ENCODE measurements around the gene ZNF678. TPM values are rescaled to one million over a fixed set of nuclear protein-coding genes. Genes with fewer than 3 reads are reported as not detected.

The ZNF678 gene
- total RNA-seq (2014; rRNA removed; shearing (Covaris generic); ENCODE audit: low replicate concordance): 0.79 and 2.1 TPM in 2 replicates

DNA sequence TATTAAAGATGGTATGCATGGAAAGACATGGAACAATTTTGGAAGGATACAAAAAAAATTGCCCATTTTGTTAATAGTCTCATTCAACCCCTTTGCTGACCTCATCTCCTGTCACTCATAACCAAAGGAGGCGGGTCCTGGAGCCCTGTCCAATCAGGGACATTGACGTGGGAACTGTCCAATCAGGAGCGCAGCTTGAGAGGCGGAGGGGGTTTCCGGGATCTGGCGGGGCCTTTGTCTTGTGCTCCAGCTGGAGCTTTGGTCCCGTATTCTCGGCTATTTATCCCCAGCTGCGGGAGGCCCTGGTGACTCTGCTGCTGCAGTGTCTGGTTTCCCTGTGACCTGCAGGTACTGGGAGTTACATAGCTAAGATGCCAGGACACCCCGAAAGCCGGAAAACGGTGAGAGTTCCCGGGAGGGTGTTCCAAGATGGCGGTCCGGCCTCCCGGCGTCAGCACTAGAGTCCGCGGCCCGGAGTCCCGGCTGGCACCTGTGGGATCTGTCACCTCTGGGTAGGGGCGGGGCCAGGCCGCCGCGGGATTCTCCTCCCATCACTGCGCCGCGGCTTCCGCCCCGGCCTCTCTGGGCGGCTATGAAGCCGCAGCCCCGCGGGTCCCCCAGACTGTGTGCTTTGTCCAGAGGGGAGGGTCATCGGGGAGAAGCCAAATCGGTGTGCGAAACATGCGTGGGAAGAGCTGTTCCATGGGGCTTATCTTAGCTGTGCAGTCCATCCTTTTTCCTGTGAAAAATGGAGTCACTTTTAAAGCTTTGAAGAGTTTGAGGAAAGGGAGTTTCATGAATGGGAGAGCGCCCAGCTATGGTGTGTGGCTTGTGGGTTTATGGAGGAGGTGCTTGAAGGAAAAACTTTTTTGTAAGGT is at the start of gene ZNF678:
Gene ZNF678, plus strand, starts transcription at position 233 of the 878 bp plus-strand sequence. CDS start 87,436 bp downstream, outside the sequence.
- Histone ChIP-seq H3K36me3 (peaks cover 18% of the 10 kb centered on the region), H3K9me3 (peaks cover 3% of the 10 kb centered on the region; the same call in 1 of the 2 replicates), H3K4me3 (peak within 1 kb of the TSS; percentile 90), H3K27me3 (no peaks in the 10 kb centered on the region)
- DNase-seq: peak; percentile 96

DNA sequence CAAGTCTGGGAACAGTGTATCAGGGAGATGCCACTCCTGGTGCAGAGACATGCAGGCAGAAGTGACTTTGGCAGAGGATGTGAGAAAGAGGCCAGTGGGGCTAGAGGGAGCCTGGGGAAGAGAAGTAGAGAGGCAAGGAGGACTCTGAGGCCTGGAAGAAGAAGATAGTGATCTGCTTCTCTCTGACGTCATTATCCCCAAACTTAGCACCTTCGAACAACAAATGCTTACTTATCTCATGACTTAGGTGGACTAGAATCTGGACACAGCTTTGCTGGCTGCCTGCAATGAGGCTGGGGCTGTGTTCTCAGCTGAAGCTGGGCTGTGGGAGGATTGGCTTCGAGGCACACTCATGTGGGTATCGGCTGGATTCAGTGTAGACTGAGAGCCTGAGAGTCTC is 44.5 kb upstream of the ZNF678 start:
- no peaks in the 10 kb centered on the region for H3K36me3 ChIP-seq
- H3K9me3 ChIP-seq: no peaks in the 10 kb centered on the region
- H3K4me3 ChIP-seq: no peak overlapping the region

DNA sequence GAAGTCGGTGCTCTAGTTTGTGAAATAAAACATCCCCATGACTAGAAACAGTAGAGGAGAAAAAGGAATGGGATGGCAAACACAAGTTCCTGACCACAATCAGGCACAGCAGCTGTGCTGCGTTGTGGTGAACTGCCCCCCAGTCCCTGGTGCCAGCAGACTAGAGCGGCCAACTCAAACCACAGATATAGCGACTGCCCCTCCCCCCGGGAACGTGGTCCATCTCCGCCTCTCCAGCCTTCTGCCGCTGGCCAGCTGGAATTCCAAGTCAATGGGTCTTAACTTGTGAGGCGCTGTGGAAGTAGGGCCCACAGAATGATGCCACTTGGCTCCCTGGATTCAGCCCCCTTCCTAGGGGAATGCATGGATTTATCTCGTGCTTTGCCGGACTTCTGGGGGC is 41.6 kb upstream of the ZNF678 start:
- H3K36me3 ChIP-seq: no peaks in the 10 kb centered on the region
- H3K27me3 ChIP-seq: no peaks in the 10 kb centered on the region
- H3K9me3 ChIP-seq: peaks cover 10% of the 10 kb centered on the region
- DNase-seq: no peak
- H3K4me3 ChIP-seq: no peak overlapping the region

More for the DNA sequence above, 44.5 kb upstream of the ZNF678 start:
- DNase-seq: no peak
- peaks cover 4% of the 10 kb centered on the region; the same call in 1 of the 2 replicates for H3K27me3 ChIP-seq

DNA sequence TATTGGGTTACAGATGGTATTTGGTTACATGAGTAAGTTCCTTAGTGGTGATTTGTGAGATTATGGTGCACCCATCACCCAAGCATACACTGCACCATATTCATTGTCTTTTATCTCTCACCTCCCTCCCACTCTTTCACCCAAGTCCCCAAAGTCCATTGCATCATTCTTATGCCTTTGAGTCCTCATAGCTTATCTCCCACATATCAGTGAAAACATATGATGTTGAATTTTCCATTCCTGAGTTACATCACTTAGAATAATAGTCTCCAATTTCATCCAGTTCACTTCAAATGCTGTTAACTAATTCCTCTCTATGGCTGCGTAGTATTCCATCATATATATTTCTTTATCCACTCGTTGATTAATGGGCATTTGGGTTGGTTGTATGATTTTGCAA is 36.8 kb upstream of the ZNF678 start:
- DNase-seq: no peak
- H3K9me3 ChIP-seq: peaks cover 47% of the 10 kb centered on the region
- no peaks in the 10 kb centered on the region for H3K36me3 ChIP-seq
- no peak overlapping the region for H3K4me3 ChIP-seq
- no peaks in the 10 kb centered on the region for H3K27me3 ChIP-seq

DNA sequence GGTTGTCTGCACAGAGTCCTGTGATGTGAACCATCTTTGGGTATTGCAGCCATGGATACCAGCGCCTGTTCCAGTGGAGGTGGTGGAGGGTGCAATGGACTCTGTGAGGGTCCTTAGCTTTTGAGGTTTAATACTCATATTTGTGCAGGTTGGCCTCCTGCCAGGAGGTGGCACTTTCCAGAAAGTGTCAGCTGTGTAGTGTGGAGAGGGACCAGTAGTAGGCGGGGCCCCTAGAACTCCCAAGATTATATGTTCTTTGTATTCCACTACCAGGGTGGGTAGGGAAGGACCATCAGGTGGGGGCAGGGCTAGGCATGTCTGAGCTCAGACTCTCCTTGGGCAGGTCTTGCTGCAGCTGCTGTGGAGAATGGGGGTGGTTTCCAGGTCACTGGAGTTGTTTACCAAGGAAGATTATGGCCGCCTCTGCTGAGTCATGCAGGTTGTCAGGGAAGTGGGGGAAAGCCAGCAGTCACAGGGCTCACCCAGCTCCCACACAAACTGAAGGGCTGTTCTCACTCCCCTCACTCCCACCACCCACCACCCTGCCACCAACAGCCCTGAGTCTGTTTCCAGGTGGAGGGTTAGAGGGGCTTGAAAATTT is 31.2 kb upstream of the ZNF678 start:
- Histone ChIP-seq H3K27me3 (no peaks in the 10 kb centered on the region), H3K9me3 (peaks cover 51% of the 10 kb centered on the region), H3K4me3 (no peak overlapping the region), H3K36me3 (no peaks in the 10 kb centered on the region)
- no peak for DNase-seq

DNA sequence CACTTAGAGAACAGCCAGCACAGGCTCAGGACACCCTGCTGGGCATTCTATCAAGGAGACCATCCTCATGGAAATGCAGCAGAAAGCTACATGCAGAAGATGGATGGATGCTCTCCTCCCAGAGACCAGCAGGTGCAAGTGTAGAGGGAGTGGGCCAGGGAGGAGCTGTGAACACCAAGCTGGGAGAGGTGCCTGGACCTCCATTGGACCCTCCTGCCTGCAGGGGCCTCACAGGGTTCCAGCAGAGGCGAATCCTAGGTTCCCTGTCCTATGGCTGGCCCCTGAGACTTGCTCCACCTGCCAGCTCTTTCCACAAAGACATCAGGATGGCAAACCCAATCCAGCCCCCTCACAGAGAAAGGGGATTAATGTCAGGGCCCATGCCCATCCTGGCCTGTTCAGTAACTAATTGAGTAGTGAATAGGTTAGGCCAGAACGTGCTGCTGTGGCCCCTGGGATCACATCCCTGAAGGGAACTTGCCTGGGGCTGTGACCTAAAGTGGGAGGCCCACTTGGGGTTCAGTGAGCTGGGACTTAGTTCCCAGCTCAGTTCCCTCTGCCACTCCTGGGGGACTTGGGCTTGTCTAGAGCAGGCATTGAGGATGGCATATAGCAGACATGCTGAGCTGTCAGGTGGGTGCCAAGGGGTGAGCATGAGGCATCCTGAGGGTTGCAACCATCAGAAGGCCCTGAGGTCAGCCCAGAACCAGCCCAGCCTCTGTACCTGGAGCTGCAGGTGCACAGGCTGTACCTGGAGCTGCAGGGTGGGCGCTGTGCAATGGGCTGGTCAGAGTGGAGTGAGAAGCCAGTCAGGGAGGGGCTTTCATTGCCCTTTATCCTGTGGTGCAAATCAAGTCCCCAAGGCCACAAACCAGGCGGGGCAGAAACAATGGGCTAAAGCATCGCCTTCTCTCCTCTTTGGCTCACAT is 22.9 kb upstream of the ZNF678 start:
- peaks cover 4% of the 10 kb centered on the region for H3K9me3 ChIP-seq
- no peaks in the 10 kb centered on the region for H3K36me3 ChIP-seq
- no peaks in the 10 kb centered on the region for H3K27me3 ChIP-seq
- H3K4me3 ChIP-seq: no peak overlapping the region
- no peak for DNase-seq

DNA sequence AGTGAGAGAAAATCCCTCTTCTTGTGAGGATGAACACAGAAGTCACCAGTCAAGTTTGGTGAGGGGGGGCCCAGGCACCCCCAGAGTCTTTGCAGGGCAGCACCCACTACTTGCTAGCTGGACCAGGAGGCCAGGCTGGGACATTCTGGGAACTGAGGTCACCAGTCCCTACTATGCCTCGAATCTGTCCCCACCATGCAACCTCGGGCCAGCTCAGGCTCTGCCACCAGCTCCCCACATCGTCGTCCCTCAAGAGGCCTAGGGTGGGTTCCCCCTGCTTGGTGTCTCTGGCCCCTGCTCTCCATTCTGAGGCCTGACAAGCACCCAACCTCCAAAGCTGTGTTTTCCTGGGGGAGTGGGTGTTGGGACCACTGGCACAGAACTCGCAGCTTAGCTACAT is 22.2 kb upstream of the ZNF678 start:
- Histone ChIP-seq H3K36me3 (no peaks in the 10 kb centered on the region), H3K4me3 (no peak overlapping the region), H3K27me3 (no peaks in the 10 kb centered on the region), H3K9me3 (peaks cover 4% of the 10 kb centered on the region; the same call in 1 of the 2 replicates)
- no peak for DNase-seq

DNA sequence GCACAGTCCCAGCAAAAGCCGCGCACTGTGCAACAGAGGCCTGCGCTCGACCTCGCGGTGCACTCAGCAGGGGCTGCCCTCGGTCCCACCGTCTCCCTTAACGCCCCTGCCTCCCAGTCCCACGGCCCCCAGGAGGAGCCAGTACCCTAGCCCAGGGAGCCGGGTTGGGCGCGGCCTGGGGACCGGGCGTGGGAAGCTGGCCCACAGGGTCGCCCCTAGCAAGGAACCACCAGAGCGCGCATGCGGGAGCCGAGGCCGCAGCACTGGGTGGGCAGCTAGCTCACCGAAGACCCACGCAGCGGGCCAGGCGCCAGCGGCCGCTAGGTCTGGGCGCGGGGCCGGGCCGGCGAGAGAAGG is 21.6 kb upstream of the ZNF678 start:
- Histone ChIP-seq H3K9me3 (peaks cover 2% of the 10 kb centered on the region; the same call in 1 of the 2 replicates), H3K4me3 (peak overlapping the region; percentile 56), H3K36me3 (no peaks in the 10 kb centered on the region), H3K27me3 (no peaks in the 10 kb centered on the region)
- DNase-seq: no peak

DNA sequence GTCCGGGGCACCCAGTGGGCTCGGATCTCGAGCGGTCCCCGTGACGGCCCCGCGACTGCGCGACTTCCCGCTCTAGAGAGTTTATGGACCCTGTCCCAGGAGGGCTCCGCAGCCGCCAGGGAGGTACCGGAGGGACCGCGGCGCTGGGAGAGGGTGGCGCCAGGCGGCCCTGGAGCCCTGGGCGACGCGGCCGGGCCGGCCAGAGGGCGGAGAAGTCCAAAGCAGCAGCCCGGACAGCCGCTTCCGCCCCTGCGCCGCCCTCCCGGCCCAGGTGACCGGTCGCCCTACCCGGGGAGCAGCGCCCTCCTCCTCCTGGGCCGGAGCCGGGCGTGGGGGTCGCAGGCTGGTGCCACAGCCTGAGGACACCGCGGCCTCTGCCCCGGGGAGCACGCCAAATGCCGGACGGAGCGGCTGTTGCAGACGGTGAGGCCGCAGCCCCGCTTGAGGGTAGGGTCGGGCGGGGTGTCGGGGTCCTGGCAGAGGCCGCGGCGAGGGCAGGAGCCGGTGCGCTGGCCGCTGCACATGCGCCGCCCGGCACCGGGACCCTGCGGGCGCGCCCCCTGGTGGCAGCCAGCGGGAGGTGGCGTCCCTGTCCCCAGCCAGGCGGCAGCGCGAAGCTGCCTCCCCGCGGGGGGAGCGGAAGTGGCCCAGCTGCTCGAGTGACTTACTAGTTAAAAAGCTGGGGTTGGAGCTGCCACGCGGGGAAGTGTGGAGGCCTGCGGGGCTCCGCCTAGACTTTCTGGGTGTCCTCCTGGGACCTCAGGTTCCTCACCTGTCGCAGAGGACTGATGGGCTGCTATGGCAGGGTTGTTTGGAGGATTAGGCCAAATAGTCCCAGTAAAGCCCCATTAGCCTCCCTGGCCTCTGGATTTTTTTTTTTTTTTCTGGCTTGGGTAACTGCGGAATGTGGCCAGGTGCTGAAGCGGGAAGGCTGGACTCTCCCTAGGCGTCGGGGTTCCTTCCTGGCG is 20.9 kb upstream of the ZNF678 start:
- Histone ChIP-seq H3K27me3 (no peaks in the 10 kb centered on the region), H3K4me3 (peak overlapping the region; percentile 56)
- peak; percentile 92 for DNase-seq

DNA sequence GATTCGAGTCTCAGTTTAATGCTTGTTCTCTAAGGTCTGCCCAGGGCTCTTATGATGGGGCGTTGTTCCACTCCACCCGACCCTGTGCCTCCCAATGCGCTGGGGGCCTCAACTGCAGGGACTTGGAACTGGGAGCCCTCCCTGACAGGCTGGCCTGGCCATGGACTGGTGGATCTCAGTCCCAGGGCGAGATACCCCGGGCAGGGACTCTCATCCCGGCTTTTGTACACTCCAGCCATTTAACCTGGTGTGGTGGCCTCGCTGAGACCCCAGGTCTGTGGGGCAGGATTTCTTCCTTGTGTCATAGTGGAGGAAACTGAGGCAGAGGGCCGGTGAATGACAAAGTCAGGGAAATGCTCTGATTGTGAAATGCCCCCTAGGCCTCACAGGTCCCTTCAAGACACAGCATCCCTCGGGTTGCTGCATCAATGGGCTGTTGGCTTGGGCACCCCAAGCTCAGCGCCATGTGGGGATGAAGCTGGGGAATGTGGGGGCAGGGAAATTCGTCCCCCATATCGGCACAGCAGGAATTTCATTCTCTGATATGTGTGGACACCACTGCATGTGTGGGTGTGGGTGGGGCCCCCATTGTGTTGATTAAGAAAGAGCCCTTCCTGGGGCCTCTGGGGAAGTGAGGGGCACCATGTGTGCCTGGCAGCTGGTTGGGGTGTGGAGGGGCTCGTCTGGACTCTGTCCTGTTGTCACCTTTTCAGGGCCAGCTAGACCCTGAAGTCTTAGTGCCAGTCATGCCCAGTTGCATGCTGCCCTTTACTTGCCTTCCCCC is 19.9 kb upstream of the ZNF678 start:
- Histone ChIP-seq H3K27me3 (no peaks in the 10 kb centered on the region), H3K36me3 (no peaks in the 10 kb centered on the region), H3K9me3 (peaks cover 2% of the 10 kb centered on the region; the same call in 1 of the 2 replicates), H3K4me3 (no peak overlapping the region)
- no peak for DNase-seq

More for the DNA sequence above, 20.9 kb upstream of the ZNF678 start:
- Histone ChIP-seq H3K9me3 (peaks cover 2% of the 10 kb centered on the region; the same call in 1 of the 2 replicates), H3K36me3 (no peaks in the 10 kb centered on the region)

DNA sequence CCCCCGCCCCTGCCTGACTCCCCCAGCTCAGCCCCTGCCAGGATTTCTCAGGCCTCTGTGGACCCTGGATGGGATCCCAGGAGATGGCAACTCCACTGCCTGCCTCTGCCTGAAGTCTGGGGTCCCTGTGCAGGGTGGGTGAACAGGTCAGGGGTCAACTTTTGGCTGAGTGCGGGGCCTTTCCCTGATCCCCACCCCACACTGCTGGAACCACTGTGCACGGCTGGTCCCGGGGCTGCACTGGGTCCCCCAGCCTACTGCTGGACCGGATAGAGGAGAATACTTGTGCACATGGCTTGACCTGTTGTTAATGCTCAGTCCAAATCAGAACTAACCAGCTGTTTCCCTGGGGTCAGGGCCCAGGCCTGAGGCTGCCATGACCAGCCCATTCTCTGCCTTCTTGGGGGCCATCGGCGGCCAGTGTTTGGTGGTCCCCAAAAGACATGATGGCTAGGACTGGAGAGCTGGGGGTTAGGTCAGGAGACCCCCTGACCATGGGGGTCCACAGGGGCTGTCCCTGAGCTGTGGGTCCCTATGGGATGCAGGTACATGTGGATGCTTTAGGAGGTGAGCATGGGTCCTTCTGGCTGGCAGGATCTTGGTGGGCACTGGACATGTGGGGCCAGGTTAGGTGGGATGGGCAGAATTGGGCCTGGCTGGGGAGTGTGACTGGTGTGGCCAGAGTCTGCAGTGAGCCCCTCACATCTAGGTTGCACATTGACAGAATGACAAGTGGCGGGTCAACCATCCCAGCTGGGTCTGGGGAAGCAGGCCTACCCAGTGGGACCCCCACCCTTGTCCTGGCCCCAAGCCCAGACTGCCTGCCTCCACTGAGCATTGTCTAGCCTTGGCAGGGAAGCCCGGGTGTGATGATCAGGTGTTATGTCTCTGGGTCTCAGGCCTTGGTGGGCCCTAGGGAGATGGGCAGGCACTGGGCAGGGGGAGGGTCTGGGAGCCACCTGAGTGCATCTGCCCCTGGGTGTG is 19.0 kb upstream of the ZNF678 start:
- H3K9me3 ChIP-seq: peaks cover 2% of the 10 kb centered on the region; the same call in 1 of the 2 replicates
- no peak overlapping the region for H3K4me3 ChIP-seq
- H3K36me3 ChIP-seq: no peaks in the 10 kb centered on the region
- no peaks in the 10 kb centered on the region for H3K27me3 ChIP-seq
- DNase-seq: no peak

DNA sequence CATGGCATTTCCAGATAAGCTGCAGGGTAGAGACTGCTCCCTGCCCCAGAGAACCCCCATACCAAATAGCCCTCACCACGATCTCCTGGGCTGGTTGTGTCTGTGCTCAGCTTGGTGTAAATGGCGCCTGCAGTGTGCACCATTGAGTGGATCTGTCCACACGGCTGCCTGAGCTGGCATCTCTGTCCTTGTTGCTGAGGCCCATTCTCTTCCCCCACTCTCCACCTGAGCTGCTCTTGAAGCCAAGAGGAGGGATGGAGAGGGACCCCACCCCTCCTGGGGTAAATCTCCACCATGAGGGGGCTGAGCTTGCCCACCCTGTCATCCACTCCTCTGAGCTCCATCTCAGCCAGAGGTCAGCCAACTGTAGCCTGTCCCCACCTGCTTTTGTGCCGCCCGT is 18.0 kb upstream of the ZNF678 start:
- Histone ChIP-seq H3K9me3 (peaks cover 2% of the 10 kb centered on the region; the same call in 1 of the 2 replicates), H3K4me3 (no peak overlapping the region), H3K27me3 (no peaks in the 10 kb centered on the region), H3K36me3 (no peaks in the 10 kb centered on the region)
- no peak for DNase-seq

DNA sequence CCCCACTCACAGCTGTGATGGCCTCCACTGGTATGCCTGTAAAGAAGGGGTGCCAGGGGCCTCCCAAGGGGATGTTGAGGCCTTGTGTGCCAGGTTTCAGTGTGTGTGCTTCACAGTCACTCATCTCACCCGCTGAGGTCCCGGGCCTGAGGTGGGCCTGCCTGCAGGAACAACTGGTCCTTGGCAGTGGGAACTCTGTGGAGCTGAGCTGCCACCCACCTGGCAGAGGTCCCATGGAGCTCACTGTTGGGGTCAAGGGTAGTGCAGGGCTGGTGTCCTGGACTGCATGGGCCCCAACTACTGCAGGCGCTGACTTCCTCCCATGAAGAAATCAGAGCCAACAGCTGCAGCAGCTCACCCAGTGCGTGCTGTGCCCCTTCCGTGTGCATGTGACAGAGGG is 17.3 kb upstream of the ZNF678 start:
- H3K36me3 ChIP-seq: no peaks in the 10 kb centered on the region
- H3K27me3 ChIP-seq: no peaks in the 10 kb centered on the region

More for the DNA sequence above, 17.3 kb upstream of the ZNF678 start:
- H3K9me3 ChIP-seq: peaks cover 2% of the 10 kb centered on the region; the same call in 1 of the 2 replicates
- no peak overlapping the region for H3K4me3 ChIP-seq
- DNase-seq: no peak

All from MG63 (cell line).